Measurements from ENCODE around the gene CNOT2. TPM values are rescaled to one million over a fixed set of nuclear protein-coding genes. Genes with fewer than 3 reads are reported as not detected.

CNOT2 gene
- total RNA-seq, 4 donors from 2014 or later: 36.8 to 204 (median 139) TPM

DNA sequence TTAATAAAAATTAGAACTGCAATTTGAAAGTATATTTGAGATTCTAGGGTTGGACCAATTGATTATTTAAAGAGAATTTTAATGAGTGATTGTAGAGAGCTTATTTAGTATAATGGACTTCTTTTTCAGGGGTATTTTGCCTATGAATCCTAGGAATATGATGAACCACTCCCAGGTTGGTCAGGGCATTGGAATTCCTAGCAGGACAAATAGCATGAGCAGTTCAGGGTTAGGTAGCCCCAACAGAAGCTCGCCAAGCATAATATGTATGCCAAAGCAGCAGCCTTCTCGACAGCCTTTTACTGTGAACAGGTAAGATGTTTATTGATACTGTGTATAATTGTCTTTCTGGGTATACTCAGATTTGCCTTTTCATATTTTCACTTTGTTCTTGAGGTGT lies 86.9 kb downstream of the CNOT2 start:
- no peaks in the 10 kb centered on the region for H3K4me1 ChIP-seq
- intact Hi-C loops (cut with DNase I; ENCODE audit: low total_unique reads) (no loop called here), in situ Hi-C loops (cut with MboI; ENCODE audit: low pct_ligation_motif_present in 1 of 4, low pct_unique_long_range_greater_than_20kb in 1 of 4, low sequenced_read_pairs in 3 of 4) (no loop called here)
- peaks cover 0 to 3% (median 0%) of the 10 kb centered on the region in 4 donors for H3K36me3 ChIP-seq
- no peak overlapping the region for H3K27ac ChIP-seq
- 93% methylated on average over 2 of the region's 2 CpGs; no CpG with 5 or more reads in 1 of the 2 donors for WGBS, 2 donors (ENCODE audit: low coverage in 1 of 2)
- no peak overlapping the region for H3K4me3 ChIP-seq
- H3K9me3 ChIP-seq: no peaks in the 10 kb centered on the region
- H3K27me3 ChIP-seq: no peaks in the 10 kb centered on the region
- TF ChIP-seq, protein P1, sequence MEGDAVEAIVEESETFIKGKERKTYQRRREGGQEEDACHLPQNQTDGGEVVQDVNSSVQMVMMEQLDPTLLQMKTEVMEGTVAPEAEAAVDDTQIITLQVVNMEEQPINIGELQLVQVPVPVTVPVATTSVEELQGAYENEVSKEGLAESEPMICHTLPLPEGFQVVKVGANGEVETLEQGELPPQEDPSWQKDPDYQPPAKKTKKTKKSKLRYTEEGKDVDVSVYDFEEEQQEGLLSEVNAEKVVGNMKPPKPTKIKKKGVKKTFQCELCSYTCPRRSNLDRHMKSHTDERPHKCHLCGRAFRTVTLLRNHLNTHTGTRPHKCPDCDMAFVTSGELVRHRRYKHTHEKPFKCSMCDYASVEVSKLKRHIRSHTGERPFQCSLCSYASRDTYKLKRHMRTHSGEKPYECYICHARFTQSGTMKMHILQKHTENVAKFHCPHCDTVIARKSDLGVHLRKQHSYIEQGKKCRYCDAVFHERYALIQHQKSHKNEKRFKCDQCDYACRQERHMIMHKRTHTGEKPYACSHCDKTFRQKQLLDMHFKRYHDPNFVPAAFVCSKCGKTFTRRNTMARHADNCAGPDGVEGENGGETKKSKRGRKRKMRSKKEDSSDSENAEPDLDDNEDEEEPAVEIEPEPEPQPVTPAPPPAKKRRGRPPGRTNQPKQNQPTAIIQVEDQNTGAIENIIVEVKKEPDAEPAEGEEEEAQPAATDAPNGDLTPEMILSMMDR (IDR thresholded peaks at IDR 0.05): no peak
- TF ChIP-seq EP300 (IDR thresholded peaks at IDR 0.05; ENCODE audit: low read depth): no peak
- TF ChIP-seq POLR2AphosphoS5 (IDR thresholded peaks at IDR 0.05): no peak
- TF ChIP-seq POLR2A (IDR thresholded peaks at IDR 0.05): no peak
- DNase-seq: no peak

DNA sequence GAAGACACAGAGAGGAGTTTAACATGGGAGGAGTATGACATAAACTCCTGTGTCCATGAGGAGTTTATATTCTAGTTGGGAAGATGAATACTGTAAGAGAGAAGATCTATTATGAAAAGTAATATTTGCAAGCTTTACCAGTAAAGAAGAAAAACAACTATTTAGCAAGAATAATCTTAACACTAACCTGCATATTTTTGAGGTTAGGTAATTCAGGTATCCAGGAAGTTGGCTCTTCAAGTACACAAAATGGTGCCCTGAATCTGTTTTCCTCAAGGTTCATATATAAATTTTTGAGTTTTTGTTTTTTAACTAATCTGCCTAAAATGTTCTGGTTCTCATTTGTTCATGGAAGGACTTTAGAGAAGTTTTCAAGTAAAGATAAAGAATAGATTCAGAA lies 89.0 kb downstream of the CNOT2 start:
- DNase-seq: no peak
- intact Hi-C loops (cut with DNase I; ENCODE audit: low total_unique reads): no loop called here

DNA sequence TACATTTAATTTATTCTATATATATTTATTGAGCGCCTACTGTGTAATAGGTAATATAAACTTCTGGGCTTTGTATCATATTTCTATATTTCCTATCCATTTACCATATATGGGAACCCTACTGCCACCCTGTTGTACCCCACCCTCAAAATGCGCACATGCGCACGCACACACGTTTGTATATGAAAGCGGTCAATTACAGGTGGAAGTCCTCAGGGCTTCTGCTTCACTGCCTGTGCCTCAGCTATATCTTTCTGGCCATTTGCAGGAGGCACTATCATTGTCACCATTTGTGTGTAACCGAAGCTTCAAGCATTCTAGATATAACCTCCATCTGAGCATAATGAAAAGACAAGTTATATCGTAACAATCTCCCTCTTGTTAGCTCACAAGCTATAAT lies 91.5 kb downstream of the CNOT2 start:
- no peak for TF ChIP-seq POLR2A (IDR thresholded peaks at IDR 0.05)
- TF ChIP-seq POLR2AphosphoS5 (IDR thresholded peaks at IDR 0.05): no peak
- no peak for TF ChIP-seq EP300 (IDR thresholded peaks at IDR 0.05; ENCODE audit: low read depth)
- TF ChIP-seq, protein P1 (IDR thresholded peaks at IDR 0.05): no peak
- H3K36me3 ChIP-seq: peaks cover 0 to 41% (median 15%) of the 10 kb centered on the region in 4 donors
- H3K4me1 ChIP-seq: no peaks in the 10 kb centered on the region
- H3K9me3 ChIP-seq: no peaks in the 10 kb centered on the region
- DNase-seq: no peak
- no peak overlapping the region for H3K4me3 ChIP-seq
- H3K27ac ChIP-seq: no peak overlapping the region
- intact Hi-C loops (cut with DNase I; ENCODE audit: low total_unique reads) (no loop called here), in situ Hi-C loops (cut with MboI; ENCODE audit: low pct_ligation_motif_present in 1 of 4, low pct_unique_long_range_greater_than_20kb in 1 of 4, low sequenced_read_pairs in 3 of 4) (no loop called here)
- 96 to 99% methylated on average over 8 of the region's 8 CpGs for WGBS, 2 donors (ENCODE audit: low coverage in 1 of 2)
- no peaks in the 10 kb centered on the region for H3K27me3 ChIP-seq

More for the DNA sequence above, 89.0 kb downstream of the CNOT2 start:
- H3K27ac ChIP-seq: no peak overlapping the region
- no peak for TF ChIP-seq POLR2AphosphoS5 (IDR thresholded peaks at IDR 0.05)
- no peak for TF ChIP-seq EP300 (IDR thresholded peaks at IDR 0.05; ENCODE audit: low read depth)
- no peak for TF ChIP-seq POLR2A (IDR thresholded peaks at IDR 0.05)
- TF ChIP-seq, protein P1 (IDR thresholded peaks at IDR 0.05): no peak
- in situ Hi-C loops (cut with MboI; ENCODE audit: low pct_ligation_motif_present in 1 of 4, low pct_unique_long_range_greater_than_20kb in 1 of 4, low sequenced_read_pairs in 3 of 4): no loop called here
- no peaks in the 10 kb centered on the region for H3K4me1 ChIP-seq
- H3K9me3 ChIP-seq: no peaks in the 10 kb centered on the region
- H3K4me3 ChIP-seq: no peak overlapping the region
- no peaks in the 10 kb centered on the region for H3K27me3 ChIP-seq
- peaks cover 0 to 18% (median 3%) of the 10 kb centered on the region in 4 donors for H3K36me3 ChIP-seq

DNA sequence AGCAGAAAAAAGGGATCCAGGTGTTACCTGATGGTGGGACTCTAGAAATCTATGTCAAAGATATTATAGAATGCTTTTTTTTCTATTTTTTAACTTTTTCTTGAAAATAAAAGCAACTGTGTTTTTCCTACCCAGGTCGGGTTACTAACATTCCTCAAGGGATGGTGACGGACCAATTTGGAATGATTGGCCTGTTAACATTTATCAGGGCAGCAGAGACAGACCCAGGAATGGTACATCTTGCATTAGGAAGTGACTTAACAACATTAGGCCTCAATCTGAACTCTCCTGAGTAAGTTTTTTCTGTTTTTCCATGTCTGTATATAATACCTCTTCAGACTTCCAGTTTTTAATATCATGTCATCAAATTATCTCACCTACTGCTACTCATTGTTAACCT lies 95.3 kb downstream of the CNOT2 start:
- no peak for TF ChIP-seq POLR2AphosphoS5 (IDR thresholded peaks at IDR 0.05)
- TF ChIP-seq, protein P1 (IDR thresholded peaks at IDR 0.05): no peak
- TF ChIP-seq EP300 (IDR thresholded peaks at IDR 0.05; ENCODE audit: low read depth): no peak
- TF ChIP-seq POLR2A (IDR thresholded peaks at IDR 0.05): no peak
- Histone ChIP-seq H3K36me3 (peaks cover 0 to 66% (median 31%) of the 10 kb centered on the region in 4 donors), H3K4me1 (no peaks in the 10 kb centered on the region), H3K9me3 (no peaks in the 10 kb centered on the region), H3K27ac (no peak overlapping the region), H3K27me3 (no peaks in the 10 kb centered on the region), H3K4me3 (no peak overlapping the region)
- 92 to 97% methylated on average over 2 of the region's 2 CpGs for WGBS, 2 donors (ENCODE audit: low coverage in 1 of 2)
- in situ Hi-C loops (cut with MboI; ENCODE audit: low pct_ligation_motif_present in 1 of 4, low pct_unique_long_range_greater_than_20kb in 1 of 4, low sequenced_read_pairs in 3 of 4): no loop called here
- intact Hi-C loops (cut with DNase I; ENCODE audit: low total_unique reads): no loop called here
- DNase-seq: no peak
